Measurements from ENCODE around the gene SBF1.

SBF1 gene

DNA sequence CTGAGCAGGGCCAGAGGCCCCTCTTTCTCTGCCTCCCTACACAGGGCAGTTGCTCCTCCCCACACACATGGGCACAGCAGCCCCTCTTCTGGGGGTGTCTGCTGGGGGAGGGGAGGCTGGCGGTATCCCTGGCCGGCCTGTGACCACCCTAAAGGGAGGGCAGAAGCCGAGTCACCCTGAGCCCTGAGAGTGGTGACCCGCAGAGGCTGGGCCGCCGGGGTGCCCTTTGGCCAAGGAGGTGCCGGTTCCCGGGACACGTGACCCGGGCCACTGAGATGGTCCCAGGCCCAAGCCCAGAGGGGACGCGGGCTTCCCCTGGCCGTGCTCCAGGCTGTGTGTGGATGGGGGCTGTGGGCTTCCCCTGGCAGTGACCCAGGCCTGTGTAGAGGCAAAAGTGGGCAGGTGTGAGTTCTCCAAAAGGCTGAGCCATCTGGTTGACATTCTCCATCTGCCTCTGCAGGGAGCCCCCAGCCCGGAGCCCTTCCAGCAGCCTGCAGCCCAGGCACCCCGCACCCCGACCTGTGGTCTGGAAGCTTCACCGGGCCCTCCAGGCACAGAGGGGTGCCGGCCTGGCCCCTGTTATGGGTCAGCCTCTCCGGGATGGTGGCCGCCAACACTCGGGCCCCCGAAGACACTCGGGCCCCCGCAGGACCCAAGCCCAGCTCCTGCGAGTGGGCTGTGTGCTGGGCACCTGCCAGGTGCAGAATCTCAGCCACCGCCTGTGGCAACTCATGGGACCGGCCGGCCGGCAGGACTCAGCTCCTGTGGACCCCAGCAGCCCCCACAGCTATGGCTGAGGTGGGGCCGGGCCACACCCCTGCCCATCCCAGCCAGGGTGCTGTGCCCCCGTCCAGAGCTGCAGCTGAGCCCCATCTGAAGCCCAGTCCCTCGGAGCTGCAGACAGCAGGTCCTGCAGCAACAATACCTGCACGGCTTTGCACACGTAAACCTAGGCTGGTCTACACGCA is 7.6 kb upstream of the SBF1 start:
- TF ChIP-seq, protein P1, sequence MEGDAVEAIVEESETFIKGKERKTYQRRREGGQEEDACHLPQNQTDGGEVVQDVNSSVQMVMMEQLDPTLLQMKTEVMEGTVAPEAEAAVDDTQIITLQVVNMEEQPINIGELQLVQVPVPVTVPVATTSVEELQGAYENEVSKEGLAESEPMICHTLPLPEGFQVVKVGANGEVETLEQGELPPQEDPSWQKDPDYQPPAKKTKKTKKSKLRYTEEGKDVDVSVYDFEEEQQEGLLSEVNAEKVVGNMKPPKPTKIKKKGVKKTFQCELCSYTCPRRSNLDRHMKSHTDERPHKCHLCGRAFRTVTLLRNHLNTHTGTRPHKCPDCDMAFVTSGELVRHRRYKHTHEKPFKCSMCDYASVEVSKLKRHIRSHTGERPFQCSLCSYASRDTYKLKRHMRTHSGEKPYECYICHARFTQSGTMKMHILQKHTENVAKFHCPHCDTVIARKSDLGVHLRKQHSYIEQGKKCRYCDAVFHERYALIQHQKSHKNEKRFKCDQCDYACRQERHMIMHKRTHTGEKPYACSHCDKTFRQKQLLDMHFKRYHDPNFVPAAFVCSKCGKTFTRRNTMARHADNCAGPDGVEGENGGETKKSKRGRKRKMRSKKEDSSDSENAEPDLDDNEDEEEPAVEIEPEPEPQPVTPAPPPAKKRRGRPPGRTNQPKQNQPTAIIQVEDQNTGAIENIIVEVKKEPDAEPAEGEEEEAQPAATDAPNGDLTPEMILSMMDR (IDR thresholded peaks at IDR 0.05; ENCODE audit: extremely low read depth, missing control alignments), result no peak
- DNase-seq (ENCODE audit: low spot score), result no peak

DNA sequence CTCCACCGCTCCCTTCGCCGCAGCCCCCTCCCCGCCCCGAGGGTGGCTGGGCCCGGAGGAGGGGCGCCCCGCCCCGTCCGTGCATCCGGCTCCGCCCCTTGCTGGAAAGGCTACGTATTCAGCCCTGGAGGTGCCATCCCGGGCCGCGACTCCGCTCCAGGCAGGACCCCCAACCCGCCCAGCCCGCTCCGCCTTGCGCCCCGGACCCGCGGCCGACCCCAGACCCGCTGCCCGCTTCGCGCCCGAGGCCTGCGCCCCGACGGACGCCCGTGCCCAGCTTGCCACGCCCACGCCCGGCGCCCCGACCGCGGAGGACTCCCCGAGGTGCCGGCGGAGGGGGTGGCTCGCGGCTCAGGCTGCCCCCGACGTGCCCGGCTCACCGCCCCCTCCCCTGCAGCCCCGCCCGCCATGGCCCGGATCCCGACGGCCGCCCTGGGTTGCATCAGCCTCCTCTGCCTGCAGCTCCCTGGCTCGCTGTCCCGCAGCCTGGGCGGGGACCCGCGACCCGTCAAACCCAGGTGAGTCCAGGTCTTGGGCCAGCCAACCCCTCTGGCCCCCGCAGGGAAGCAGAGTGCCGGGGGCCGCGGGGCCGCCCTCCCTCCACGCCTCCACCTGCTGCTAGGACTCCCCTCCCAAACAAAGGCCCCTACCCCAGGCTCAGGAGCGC is 6.7 kb upstream of the SBF1 start, which contains the start of gene ADM2:
TSS of gene ADM2 (plus strand) at position 104 of the 667 bp plus-strand sequence. CDS start at position 409, 305 bp downstream.
- TF ChIP-seq, protein P1 (IDR thresholded peaks at IDR 0.05; ENCODE audit: extremely low read depth, missing control alignments), result no peak
- DNase-seq (ENCODE audit: low spot score), result peak; percentile 84

DNA sequence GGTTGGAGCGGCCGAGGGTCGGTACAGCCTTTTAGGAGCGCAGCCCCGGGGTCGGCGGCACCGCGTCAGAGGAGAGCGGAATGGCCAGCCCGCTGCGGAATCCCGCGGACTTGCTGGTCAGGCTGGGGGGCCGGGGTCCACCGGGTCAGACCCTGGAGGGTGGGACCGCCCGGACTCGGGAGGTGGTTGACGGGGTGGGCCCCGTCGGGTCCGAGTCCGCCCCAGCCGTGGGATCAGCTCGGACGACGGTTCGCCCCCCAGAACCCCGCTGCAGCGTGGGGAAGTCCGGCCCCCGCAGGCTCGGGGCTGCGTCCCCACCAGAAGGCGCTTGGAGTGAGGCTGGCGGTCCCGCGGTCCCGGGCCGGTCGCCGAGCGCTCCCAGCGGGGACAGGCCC is 6.2 kb upstream of the SBF1 start:
- DNase-seq (ENCODE audit: low spot score), result no peak
- TF ChIP-seq, protein P1 (IDR thresholded peaks at IDR 0.05; ENCODE audit: extremely low read depth, missing control alignments), result no peak

DNA sequence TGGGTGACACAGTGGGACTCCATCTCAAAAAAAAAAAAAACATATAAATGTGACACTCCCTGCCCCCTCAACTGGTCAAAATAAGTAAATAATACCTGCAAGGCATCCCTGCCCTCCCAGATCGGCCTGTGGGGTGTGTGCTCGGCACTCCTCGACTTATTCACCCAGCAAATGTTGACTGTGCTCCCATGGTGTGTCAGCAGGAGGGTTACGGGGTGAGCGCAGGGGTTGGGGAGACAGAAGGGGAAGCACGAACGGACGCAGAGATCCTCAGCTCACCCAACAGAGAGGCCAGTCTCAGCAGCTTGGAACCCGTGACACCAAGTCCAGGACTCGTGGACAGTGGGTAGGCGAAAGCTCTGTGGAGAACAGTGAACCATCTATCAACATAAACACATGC is 4.9 kb upstream of the SBF1 start:
- TF ChIP-seq, protein P1 (IDR thresholded peaks at IDR 0.05; ENCODE audit: extremely low read depth, missing control alignments), result no peak
- DNase-seq (ENCODE audit: low spot score), result no peak

DNA sequence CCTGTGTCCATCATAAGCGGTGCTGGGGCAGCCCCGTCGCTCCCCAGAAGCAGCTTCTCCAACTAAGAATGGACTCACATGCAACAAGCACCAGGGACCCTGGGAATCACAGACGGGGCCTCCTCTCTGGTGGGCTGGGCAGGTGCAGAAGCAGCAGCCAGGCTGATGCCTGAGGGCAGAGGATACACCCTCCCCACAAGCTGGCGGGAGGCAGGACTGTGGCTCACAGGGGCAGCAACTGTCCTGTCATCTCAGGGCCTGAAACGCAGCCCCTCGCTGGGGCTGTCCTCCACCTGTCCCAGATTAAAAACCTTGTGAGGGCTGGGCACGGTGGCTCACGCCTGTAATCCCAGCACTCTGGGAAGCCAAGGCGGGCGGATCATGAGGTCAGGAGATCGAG is 3.1 kb upstream of the SBF1 start:
- TF ChIP-seq, protein P1 (IDR thresholded peaks at IDR 0.05; ENCODE audit: extremely low read depth, missing control alignments), result no peak
- no peak for DNase-seq (ENCODE audit: low spot score)

DNA sequence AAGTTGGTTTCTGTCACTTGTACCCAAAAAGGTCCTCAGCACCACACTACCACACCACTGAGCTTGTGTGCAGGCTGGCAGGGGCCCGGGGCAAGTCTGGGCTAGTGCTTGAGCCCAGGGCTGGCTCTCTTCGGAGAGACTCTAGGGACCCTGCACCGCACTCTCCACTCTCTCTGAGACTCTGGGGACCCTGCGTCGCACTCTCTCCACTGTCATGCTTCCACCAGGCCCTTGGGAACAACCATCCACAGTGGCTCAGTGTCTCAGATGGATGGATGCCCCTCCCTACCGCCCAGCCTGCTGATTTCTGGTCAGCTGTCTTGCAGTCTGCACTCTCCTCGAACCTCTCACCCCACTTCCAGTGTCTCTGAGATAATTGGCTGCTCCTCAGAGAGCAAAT is 2.0 kb upstream of the SBF1 start:
- DNase-seq (ENCODE audit: low spot score), result no peak
- TF ChIP-seq, protein P1 (IDR thresholded peaks at IDR 0.05; ENCODE audit: extremely low read depth, missing control alignments), result no peak

DNA sequence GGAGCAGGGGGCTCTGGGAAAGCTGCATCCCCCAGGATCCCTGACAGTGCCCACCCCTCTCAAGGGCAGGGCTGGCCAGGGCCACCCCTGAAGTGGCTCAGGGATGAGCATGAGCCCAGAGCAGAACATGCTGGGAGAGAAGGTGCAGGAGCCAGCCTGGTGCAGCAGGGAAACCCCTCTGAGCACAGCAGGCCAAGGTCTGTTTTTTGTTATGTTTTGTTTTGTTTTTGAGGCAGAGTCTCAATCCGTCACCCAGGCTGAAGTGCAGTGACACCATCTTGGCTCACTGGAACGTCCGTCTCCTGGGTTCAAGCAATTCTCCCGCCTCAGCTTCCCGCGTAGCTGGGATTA is 792 bp upstream of the SBF1 start:
- TF ChIP-seq, protein P1 (IDR thresholded peaks at IDR 0.05; ENCODE audit: extremely low read depth, missing control alignments), result no peak
- DNase-seq (ENCODE audit: low spot score), result no peak

Data from GM20000 (cell line).